Neutrophil (primary cell): Measurements from ENCODE around the gene OBSCN.

Experiments
- H3K27ac ChIP-seq: fragments of 200-600 bp; sonication (generic); 2 replicates; pipeline ENCODE4 v1.5.1; 2016; ENCODE audit warnings: mild to moderate bottlenecking, moderate library complexity
- H3K27me3 ChIP-seq: fragments of 200-600 bp; sonication (generic); 2 replicates; pipeline ENCODE4 v1.6.0; 2016; ENCODE audit warnings: mild to moderate bottlenecking
- H3K36me3 ChIP-seq: fragments of 200-600 bp; sonication (generic); 2 replicates; pipeline ENCODE4 v1.5.1; 2017
- H3K4me1 ChIP-seq, 2 experiments: fragments of 200-600 bp in 1 of 2; sonication (generic) in 1 of 2; 1 replicate in 1 of 2; 2 replicates in 1 of 2; pipeline versions ENCODE4 v1.5.1 to v1.6.1; 2013 to 2016; ENCODE audit warnings: low read depth in 1 of 2, low read length in 1 of 2, mild to moderate bottlenecking in 1 of 2, moderate library complexity in 1 of 2; ENCODE audit not compliant: control insufficient read depth in 1 of 2, insufficient read depth in 1 of 2
- H3K4me3 ChIP-seq, 2 experiments: fragments of 200-600 bp in 1 of 2; sonication (generic) in 1 of 2; 1 replicate in 1 of 2; 2 replicates in 1 of 2; pipeline ENCODE4 v1.5.1; 2013 to 2016; ENCODE audit warnings: low read depth in 1 of 2, low read length in 1 of 2, mild to moderate bottlenecking in 1 of 2, moderate library complexity in 1 of 2
- H3K9me3 ChIP-seq: fragments of 200-600 bp; sonication (generic); 2 replicates; pipeline ENCODE4 v1.5.1; 2016
- TF ChIP-seq, protein P1 (sequence below): fragments of 200-600 bp; sonication (generic); IDR thresholded peaks from 2 replicates; pipeline ENCODE4 v1.5.1; 2016; ENCODE audit warnings: antibody characterized with exemption

Gene OBSCN

DNA sequence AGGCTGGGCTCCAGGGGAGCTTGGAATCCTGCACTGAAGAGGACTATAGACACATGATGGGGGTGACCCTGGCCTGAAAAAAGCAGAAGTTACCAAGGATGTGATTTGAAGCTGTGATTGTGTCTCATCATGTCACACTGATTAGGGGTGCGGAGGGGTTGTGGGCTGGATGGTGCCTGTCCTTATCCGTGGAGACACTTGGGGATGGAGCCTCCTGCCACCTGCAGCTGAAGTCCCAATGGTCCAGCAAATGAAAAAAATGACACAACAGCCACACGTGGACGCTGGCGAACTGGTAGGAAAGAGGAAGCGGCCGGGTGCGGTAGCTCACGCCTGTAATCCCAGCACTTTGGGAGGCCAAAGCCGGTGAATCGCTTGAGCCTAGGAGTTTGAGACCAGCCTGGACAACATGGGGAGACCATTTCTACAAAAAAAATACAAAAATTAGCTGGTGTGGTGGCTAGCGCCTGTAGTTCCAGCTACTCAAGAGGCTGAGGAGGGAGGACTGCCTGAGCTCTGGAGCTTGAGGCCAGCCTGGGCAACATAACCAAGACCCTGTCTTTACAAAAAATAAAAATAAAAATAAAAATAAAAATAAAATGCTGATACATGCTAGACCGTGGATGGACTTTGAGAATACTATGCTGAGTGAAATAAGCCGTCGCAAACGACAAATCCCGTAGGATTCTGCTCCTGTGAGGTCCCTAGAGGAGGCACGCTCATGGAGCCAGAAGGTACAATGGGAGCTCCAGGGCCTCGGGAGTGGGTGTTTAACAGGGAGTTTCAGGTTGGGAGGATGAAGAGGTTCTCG, 43.1 kb upstream of the OBSCN start:
- Histone ChIP-seq H3K4me3 (peak overlapping the region; percentile 74), H3K27me3 (peaks cover 41% of the 10 kb centered on the region), H3K9me3 (no peaks in the 10 kb centered on the region), H3K4me1 (peaks cover 15 to 18% of the 10 kb centered on the region in 2 experiments), H3K27ac (peak overlapping the region; percentile 100), H3K36me3 (no peaks in the 10 kb centered on the region)
- TF ChIP-seq, protein P1, sequence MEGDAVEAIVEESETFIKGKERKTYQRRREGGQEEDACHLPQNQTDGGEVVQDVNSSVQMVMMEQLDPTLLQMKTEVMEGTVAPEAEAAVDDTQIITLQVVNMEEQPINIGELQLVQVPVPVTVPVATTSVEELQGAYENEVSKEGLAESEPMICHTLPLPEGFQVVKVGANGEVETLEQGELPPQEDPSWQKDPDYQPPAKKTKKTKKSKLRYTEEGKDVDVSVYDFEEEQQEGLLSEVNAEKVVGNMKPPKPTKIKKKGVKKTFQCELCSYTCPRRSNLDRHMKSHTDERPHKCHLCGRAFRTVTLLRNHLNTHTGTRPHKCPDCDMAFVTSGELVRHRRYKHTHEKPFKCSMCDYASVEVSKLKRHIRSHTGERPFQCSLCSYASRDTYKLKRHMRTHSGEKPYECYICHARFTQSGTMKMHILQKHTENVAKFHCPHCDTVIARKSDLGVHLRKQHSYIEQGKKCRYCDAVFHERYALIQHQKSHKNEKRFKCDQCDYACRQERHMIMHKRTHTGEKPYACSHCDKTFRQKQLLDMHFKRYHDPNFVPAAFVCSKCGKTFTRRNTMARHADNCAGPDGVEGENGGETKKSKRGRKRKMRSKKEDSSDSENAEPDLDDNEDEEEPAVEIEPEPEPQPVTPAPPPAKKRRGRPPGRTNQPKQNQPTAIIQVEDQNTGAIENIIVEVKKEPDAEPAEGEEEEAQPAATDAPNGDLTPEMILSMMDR: no peak

DNA sequence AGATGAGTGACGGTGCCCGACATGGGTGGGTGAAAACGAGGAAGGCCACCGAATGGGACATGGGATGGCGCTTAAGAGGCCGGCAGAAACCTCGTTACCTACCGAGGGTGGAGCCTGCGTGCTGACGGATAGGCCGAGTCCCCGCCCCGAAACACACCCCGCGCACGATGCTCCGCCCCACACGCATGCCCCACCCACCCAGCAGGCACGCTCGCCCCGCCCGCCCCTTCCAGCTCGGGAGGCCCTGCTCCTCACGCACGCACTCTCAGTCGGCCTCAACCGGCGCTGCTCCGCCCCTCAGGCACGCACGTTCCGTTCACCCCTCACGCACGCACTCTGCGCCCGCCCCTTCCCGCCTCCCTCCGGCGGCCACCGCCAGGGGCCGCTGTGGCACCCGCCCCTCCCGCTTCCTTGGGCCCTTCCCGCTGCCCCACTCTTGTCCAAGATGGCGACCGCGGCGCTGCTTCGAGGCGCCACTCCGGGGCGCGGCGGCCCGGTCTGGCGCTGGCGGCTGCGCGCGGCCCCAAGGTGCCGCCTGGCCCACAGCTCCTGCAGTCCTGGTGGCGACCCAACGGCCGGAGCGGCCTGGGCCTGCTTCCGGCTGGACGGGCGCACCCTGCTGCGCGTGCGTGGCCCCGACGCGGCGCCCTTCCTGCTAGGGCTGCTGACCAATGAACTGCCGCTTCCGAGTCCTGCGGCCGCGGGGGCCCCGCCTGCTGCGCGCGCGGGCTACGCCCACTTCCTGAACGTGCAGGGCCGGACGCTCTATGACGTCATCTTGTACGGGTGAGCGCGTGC, 42.3 kb upstream of the OBSCN start, which contains the start of gene IBA57:
IBA57 (plus strand) TSS at position 433 of the 798 bp plus-strand sequence; CDS start at position 446, 13 bp downstream.
- Histone ChIP-seq H3K27me3 (peaks cover 38% of the 10 kb centered on the region), H3K36me3 (no peaks in the 10 kb centered on the region), H3K27ac (peak within 1 kb of the TSS; percentile 100), H3K4me1 (peaks cover 15 to 18% of the 10 kb centered on the region in 2 experiments), H3K9me3 (no peaks in the 10 kb centered on the region), H3K4me3 (peak within 1 kb of the TSS; percentile 74)
- TF ChIP-seq, protein P1: peak; percentile 97

DNA sequence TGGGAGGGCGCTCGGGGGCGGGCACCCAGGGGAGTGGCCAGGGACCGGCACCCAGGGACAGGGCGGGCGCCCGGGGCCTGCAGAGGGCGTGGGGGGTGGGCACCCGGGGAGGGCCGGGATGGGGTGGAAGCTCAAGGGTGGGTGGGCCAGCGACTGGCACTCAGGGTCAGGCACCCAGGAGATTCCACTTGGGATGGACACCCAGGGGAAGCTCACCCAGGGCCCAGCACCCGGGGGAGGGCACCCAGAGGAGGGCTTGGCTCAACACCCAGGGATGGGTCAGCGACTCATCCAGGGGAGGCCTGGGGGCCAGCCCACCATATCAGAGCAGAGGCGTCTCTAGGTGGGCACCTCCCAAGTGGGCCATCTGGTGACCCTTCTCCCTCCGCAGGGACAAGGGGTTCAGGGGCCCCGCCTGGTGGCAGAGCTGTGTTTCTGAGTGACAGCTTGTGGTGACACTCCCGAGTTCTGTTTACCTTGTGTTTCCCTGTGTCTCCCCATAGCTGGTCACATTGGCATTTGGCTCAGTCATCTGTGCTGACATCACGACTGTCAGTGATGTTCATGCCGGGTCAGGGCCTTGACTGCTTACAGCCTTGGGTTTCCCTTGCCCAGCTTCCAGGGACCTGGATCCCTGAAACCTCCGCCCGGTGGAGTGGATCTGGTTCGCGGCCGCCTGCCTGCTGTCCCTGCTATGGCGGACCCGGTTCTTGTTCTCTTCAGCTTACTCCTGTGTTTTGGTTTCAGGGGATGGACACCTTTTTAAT, 41.5 kb upstream of the OBSCN start:
- TF ChIP-seq, protein P1: no peak

DNA sequence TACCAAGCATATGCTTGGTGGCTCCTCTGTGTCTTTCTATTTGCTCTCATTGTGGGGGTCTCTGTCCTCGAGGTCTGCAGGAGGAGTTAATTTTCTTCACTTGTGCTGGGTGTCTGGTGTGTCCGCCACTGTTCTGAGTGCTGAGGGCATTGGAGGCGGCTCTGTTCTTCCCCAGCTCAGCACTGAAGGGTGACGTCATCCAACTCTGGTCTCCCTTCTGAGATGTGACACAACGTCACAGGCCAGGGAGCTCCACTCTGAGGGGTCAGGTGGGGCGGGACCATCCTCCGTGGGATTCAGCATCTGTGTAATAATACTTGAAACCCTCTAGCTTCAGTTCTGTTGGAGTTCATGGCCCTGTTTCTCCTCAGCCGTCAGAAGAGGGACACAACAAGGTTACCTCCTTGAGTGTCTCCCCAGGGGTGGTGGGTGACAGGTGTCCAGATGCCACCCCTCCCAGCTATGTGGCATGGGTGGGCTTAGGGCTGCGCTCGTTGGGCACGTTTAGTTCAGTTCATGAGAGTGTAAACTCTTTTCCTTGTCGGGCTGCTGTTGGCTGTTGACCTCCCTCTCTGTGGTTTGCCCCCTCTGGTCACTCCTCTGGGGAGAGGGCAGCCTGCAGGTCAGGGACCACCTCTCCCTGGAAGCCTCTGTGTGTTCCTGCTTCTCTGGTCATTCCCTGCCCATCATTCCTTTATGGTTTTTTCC, 39.1 kb upstream of the OBSCN start:
- Histone ChIP-seq H3K27me3 (peaks cover 7% of the 10 kb centered on the region), H3K27ac (no peak overlapping the region), H3K4me1 (peaks cover 15 to 18% of the 10 kb centered on the region in 2 experiments), H3K4me3 (no peak overlapping the region), H3K36me3 (no peaks in the 10 kb centered on the region), H3K9me3 (no peaks in the 10 kb centered on the region)
- TF ChIP-seq, protein P1: no peak

More for the DNA sequence above, 41.5 kb upstream of the OBSCN start:
- Histone ChIP-seq H3K27ac (peak overlapping the region; percentile 100), H3K9me3 (no peaks in the 10 kb centered on the region), H3K36me3 (no peaks in the 10 kb centered on the region), H3K27me3 (peaks cover 30% of the 10 kb centered on the region), H3K4me1 (peaks cover 15 to 18% of the 10 kb centered on the region in 2 experiments), H3K4me3 (peak overlapping the region; percentile 74)
